Measurements from ENCODE around the gene CCDC33. TPM values are rescaled to one million over a fixed set of nuclear protein-coding genes. Genes with fewer than 3 reads are reported as not detected.

The CCDC33 gene
- not detected for total RNA-seq
- long read RNA-seq = 0 reads

- ATAC-seq = no peak
- intact Hi-C loops (cut with micrococcal nuclease) = no loop called here
These were observed at the start of gene CCDC33 for GRCh38 chr15:74235962-74236361. TSS of gene CCDC33 (plus strand) at chr15:74236326. CDS start at chr15:74236720, 394 bp downstream.

GRCh38 chr15:74188216-74188615, 47.9 kb upstream of the CCDC33 start:
- ATAC-seq (no peak), DNase-seq (no peak)
- intact Hi-C loops (cut with micrococcal nuclease) = no loop called here

More at GRCh38 chr15:74235962-74236361, at the start of gene CCDC33:
- DNase-seq = no peak

- ATAC-seq (peak; percentile 52), DNase-seq (no peak)
- intact Hi-C loops (cut with micrococcal nuclease) = no loop called here
These were observed 44.3 kb upstream of the CCDC33 start for GRCh38 chr15:74191798-74192197.

DNA sequence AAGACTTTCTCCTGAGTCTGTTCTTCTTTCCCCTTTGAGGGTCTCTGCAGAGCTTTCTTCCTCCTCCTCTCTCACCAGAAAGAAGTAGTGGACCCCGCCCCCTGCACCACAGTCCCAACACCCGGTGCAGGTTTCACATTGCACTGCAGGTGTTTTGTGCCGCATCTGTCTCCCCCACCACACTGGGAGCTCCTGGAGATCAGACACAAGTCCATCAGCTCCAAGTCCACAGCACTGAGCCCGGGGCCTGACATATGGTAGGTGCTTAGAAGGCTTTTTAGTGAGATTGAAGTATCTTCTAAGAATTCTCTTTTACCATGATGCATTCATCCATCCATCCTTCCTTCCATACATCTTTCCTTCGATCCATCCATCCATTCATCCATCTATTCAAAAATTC, 43.4 kb upstream of the CCDC33 start:
- intact Hi-C loops (cut with micrococcal nuclease) = no loop called here
- DNase-seq (no peak), ATAC-seq (no peak)

DNA sequence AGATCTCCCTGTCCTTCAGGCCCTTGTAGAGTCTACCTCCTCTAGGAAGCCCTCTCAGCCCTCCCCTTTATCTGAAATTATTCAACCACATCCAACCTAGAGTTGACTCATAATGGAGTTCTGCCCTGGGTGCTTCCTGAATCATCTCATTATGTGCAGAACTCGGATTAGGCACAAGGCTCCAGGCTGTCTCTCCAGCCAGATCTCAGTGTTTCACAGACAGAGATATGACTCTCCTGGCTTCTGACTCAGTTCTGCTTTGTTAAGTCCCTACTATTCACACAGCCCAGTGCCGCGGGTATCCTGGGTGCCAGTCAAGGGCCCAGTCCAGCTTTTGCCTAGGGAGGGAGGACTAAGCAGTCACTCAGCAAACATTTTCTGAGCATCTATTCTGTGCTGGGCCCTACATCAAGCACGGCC, 42.8 kb upstream of the CCDC33 start:
- ATAC-seq = no peak
- DNase-seq = no peak

DNA sequence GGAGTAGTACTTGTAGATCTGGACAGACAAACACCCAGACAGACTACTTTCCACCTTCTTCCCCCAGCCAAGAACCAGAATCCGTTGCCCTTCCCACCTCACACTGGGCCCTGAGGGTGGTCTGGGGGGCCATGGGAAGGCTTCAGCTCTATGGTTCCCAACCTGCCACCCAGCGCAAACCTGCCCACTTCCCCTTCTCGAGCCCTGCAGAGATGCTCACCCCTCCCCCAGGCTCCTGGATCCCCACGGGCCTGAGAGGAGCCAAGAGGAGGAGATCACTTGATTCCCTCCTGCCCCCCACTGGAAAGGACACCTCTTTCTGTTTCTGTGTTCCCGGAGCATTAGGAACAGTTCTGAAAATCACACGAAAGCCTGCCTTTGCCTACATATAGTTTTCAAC, 42.2 kb upstream of the CCDC33 start:
- intact Hi-C loops (cut with micrococcal nuclease) = no loop called here
- ATAC-seq (no peak), DNase-seq (no peak)

More for the DNA sequence above, 42.8 kb upstream of the CCDC33 start:
- intact Hi-C loops (cut with micrococcal nuclease) = no loop called here

GRCh38 chr15:74194572-74195559, 41.3 kb upstream of the CCDC33 start:
- DNase-seq = no peak
- intact Hi-C loops (cut with micrococcal nuclease) = no loop called here
- no peak for ATAC-seq

DNA sequence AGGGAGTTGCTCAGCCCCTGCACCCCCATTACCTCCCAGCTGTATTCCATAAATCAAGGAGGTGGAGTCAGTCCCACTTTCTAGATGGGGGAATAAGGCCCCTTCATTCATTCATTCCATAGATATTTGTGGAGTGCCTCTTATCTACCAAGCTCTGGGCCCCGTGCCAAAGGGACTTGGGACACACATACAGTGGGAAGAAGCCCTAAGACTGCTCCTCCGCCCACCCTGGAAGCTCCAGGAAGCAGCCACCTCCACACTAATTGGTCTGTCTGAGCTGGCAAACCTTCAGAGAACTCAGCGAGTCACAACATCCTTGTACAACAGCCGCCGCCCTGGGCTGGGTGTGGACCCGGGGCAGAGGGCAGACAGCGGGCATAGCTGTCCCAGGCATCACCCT, 40.0 kb upstream of the CCDC33 start:
- DNase-seq (peak; percentile 72), ATAC-seq (peak; percentile 22)
- intact Hi-C loops (cut with micrococcal nuclease) = no loop called here

- intact Hi-C loops (cut with micrococcal nuclease) = no loop called here
- DNase-seq (no peak), ATAC-seq (no peak)
These were observed 38.8 kb upstream of the CCDC33 start for GRCh38 chr15:74197176-74197965.

- no peak for DNase-seq
- intact Hi-C loops (cut with micrococcal nuclease) = no loop called here
These were observed 36.9 kb upstream of the CCDC33 start for GRCh38 chr15:74199297-74199652.

DNA sequence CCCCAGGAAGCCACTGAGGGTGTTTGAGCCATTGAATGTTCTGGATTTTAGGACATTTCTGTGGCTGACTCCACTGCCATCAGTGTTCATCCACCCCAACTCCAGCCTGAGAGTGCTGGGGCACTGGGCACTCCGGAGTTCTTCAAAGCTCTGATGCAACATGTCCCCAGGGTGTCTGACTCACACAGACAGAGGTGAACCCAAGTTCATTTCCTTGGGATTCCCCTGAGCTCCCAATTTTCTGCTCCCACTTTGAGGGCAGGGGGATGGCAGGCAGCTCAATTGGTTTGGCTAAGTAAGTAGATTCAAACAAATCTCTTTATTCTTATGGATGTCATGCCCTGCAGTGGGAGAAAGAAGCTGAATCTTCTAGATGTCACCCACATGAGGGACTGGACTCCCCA, 35.7 kb upstream of the CCDC33 start:
- ATAC-seq = peak; percentile 53
- no peak for DNase-seq
- intact Hi-C loops (cut with micrococcal nuclease) = no loop called here

More at GRCh38 chr15:74199297-74199652, 36.9 kb upstream of the CCDC33 start:
- no peak for ATAC-seq

DNA sequence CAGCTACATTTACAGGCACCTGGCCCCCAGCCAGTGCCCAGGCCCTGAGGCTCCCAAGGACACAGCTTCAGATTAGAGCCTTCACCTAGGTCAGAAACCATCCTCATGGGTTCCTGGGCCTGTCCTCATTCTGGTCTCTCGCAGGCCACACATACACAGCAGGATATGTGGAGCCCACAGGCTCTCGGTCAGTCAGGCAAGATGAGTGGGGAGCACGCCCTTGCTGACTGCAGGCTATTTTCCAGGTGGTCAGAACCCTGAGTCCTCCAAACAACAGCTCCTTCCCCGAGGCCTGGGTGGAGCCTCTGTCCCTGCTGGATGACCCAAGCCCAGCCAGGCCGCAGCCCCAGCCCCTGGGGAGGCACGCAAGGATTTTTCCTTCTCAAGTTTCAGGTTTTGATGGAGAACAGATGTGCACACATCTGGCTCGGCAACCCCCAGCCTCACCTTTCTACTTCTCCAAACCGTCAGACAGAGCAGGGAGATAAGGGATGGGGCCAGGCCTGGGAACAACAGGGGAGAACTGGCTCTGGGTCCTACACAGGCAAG, 35.2 kb upstream of the CCDC33 start:
- ATAC-seq (peak; percentile 37), DNase-seq (peak; percentile 53)
- intact Hi-C loops (cut with micrococcal nuclease) = no loop called here

DNA sequence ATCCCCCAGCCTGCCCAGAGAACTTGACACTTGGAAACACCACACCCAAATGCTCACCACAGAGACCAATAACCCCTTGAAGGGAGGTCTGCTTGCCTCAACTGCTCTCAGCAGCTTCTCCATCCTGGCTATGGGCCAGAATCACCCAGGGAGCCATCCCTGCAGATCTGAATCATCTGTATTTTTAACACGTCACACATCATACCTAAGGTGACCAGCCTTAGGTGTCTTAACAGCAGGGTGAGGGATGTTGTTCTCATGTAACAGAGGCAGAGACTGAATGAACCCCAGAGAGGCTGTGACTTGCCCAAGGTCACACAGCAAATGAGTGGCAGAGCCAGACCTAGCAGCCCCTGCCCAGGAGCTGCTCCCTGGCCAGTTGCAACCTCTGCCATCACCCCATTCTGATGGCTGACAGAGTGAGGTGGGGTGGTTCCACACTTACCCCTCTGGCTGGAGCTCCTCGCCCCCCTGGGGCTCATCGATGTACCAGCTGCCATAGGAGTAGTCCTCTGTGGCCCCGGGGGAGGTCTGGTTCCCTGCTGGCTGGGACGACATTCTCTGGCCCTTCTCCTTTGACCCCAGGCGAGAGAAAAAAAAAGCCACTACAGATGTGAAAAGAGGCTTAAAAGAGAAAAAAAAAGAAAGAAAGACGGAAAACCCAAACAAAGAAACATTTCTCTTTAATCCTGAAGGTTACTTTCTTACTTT, 34.3 kb upstream of the CCDC33 start:
- intact Hi-C loops (cut with micrococcal nuclease) = no loop called here
- DNase-seq = no peak

DNA sequence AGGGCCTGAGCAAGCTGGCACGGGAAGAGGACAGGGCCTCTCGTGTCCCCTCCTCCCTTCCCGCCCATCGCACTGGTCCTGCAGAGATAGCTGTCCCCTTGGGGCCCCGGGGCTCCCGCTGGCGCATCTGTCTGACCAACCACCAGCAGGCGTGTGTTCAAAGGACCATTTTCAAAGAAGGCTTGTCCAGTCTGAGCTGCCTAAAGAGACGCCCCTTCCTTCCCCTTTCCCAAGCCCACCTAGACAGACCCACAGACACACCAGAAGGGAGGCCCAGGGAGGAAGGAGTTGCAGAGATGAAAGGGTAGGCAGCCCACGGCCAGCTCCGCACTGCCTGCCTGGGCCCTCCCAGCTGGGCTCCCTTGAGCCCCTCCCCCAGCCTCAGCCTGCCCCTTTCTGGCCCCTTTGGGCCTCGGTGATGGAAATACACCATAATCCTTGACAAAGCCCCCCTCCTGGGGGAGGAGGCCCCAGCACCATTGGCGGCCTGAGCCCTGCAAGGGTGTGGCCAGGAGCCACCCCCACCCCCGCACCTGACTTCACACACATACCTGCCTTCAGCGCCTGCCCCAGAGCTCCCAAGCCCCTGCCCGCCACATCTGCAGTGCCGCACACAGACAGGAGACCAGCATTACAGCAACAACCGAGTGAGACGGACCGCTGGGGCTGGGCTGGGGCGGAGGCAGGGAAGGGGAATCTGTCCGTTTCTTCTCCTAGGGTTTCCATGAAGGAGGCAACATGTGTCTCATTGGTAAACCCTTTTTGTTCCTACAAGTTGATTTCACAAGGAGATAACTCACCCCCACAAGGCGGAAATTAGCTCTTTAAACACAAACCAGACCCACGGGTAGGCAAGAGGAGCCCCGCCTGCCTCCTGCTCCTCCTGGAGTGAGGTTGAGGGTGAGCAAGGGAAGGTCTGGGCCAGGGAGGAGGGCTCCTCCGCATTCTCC, 33.4 kb upstream of the CCDC33 start, which contains the start of gene STRA6:
Gene STRA6 (minus strand): TSS at position 336 of the 950 bp plus-strand sequence. CDS start 520 bp downstream, outside the sequence.
- ATAC-seq (no peak), DNase-seq (no peak)
- intact Hi-C loops (cut with micrococcal nuclease) = no loop called here

More for the DNA sequence above, 34.3 kb upstream of the CCDC33 start:
- no peak for ATAC-seq

- intact Hi-C loops (cut with micrococcal nuclease) = no loop called here
- peak; percentile 42 for DNase-seq
- ATAC-seq = peak; percentile 56
These were observed 32.2 kb upstream of the CCDC33 start for GRCh38 chr15:74203914-74204431.

GRCh38 chr15:74205582-74205947, 30.6 kb upstream of the CCDC33 start:
- DNase-seq (no peak), ATAC-seq (no peak)
- intact Hi-C loops (cut with micrococcal nuclease) = no loop called here

DNA sequence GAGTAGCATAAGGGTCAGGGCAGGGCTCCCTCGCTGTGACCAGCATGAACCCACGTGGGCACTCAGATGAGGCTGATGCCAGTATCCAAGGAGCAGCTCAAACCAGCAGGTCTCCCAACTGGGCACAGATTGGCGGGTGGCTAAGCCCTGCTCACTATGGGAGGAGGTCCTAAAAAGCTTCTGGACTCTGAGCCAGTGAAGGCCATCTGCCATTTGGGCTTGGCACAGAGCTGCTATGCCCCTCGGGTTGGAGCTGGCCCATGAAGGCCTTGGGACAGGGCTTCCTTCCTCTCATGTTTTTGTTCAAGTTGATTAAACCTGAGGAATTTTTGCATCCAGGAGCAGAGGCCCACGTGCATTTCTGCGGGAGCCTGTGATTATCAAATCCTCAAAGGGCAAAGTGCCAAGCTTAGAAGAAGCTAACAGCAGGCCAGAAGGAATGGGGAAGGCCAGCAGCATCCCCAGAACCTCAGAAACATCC, 29.3 kb upstream of the CCDC33 start:
- ATAC-seq = no peak
- intact Hi-C loops (cut with micrococcal nuclease) = no loop called here
- no peak for DNase-seq
